Nephron progenitor cell (in vitro differentiated cells): Measurements from ENCODE around the gene COPS2.
A peak's percentile ranks its signal among the peaks of the same experiment; 100 is the strongest.

ENCODE experiments used
- DNase-seq: peaks from one replicate; pipeline ENCODE4 v3.0.0; 2021
- H3K27ac Mint-ChIP-seq: 2 replicates; pipeline ENCODE4 v1.8.0; 2021; ENCODE audit warnings: mild to moderate bottlenecking, moderate library complexity, mixed read lengths
- H3K27me3 Mint-ChIP-seq: 2 replicates; pipeline ENCODE4 v1.8.0; 2021; ENCODE audit warnings: mild to moderate bottlenecking, low read depth, mixed read lengths; ENCODE audit not compliant: poor library complexity
- H3K36me3 Mint-ChIP-seq: 2 replicates; pipeline ENCODE4 v1.8.0; 2021; ENCODE audit warnings: low read depth, mixed read lengths
- H3K4me1 Mint-ChIP-seq: 2 replicates; pipeline ENCODE4 v1.8.0; 2021; ENCODE audit warnings: mixed read lengths
- H3K4me3 Mint-ChIP-seq: 2 replicates; pipeline ENCODE4 v1.8.0; 2021; ENCODE audit warnings: mild to moderate bottlenecking, moderate library complexity, mixed read lengths
- H3K9me3 Mint-ChIP-seq: 2 replicates; pipeline ENCODE4 v1.8.0; 2021; ENCODE audit warnings: mild to moderate bottlenecking, moderate library complexity, mixed read lengths
- TF ChIP-seq, protein P1 (sequence below): fragments of 200-600 bp; sonication (generic); IDR thresholded peaks from 2 replicates; pipeline ENCODE4 v1.5.0; 2021; ENCODE audit warnings: antibody characterized with exemption

COPS2 gene

DNA sequence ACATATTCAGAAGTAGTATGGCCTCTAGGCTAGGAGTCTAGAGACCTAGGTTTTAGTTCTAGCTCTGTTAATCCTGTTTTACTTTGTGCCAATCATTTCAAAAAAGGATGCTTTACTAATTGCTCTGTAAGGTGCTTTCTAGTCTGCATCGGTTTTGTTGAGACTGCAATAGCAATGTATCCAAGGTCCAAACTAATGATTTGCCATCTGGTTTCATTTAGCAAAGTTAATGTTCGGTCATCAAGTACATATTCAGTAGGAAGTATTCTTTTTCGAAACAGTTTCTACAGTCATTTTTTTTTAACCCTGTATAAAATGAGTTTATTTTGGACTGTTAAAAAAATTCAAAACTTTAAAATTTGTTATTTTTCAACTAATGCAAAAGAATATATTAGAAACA, 12.6 kb upstream of the COPS2 start:
- Mint-ChIP-seq H3K4me1 (peaks cover 17% of the 10 kb centered on the region), H3K36me3 (peaks cover 22% of the 10 kb centered on the region)
- TF ChIP-seq, protein P1, sequence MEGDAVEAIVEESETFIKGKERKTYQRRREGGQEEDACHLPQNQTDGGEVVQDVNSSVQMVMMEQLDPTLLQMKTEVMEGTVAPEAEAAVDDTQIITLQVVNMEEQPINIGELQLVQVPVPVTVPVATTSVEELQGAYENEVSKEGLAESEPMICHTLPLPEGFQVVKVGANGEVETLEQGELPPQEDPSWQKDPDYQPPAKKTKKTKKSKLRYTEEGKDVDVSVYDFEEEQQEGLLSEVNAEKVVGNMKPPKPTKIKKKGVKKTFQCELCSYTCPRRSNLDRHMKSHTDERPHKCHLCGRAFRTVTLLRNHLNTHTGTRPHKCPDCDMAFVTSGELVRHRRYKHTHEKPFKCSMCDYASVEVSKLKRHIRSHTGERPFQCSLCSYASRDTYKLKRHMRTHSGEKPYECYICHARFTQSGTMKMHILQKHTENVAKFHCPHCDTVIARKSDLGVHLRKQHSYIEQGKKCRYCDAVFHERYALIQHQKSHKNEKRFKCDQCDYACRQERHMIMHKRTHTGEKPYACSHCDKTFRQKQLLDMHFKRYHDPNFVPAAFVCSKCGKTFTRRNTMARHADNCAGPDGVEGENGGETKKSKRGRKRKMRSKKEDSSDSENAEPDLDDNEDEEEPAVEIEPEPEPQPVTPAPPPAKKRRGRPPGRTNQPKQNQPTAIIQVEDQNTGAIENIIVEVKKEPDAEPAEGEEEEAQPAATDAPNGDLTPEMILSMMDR, result no peak

DNA sequence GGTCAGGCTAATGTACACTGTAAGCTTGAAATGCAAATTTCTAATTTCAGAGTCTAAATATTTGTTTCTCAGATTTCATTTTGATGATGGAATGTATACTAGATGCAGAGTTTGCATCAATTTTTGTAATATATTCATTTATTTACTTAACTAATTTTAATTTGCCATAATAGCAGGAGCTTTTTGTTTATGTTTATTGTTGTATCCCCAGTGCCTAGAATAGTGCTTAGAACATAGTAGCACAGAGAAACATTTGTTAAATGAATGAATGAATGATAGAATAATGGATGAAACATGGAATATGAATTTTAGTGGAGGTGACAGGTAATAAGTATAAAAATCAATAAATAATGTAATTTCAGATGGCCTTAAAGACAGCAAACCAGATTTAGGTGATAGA, 9.5 kb upstream of the COPS2 start:
- no peak for DNase-seq
- peaks cover 34% of the 10 kb centered on the region for H3K36me3 Mint-ChIP-seq
- TF ChIP-seq, protein P1, result no peak
- H3K4me3 Mint-ChIP-seq, result no peak overlapping the region
- H3K27ac Mint-ChIP-seq, result no peak overlapping the region
- no peaks in the 10 kb centered on the region for H3K27me3 Mint-ChIP-seq
- no peaks in the 10 kb centered on the region for H3K4me1 Mint-ChIP-seq
- H3K9me3 Mint-ChIP-seq, result peaks cover 12% of the 10 kb centered on the region

More for the DNA sequence above, 12.6 kb upstream of the COPS2 start:
- Mint-ChIP-seq H3K9me3 (peaks cover 12% of the 10 kb centered on the region), H3K27me3 (no peaks in the 10 kb centered on the region), H3K4me3 (no peak overlapping the region), H3K27ac (no peak overlapping the region)
- DNase-seq, result no peak

GRCh38 chr15:49163678-49164077, 8.3 kb upstream of the COPS2 start:
- Mint-ChIP-seq H3K9me3 (peaks cover 12% of the 10 kb centered on the region), H3K27ac (no peak overlapping the region), H3K4me3 (no peak overlapping the region), H3K36me3 (peaks cover 34% of the 10 kb centered on the region), H3K27me3 (no peaks in the 10 kb centered on the region), H3K4me1 (no peaks in the 10 kb centered on the region)
- TF ChIP-seq, protein P1, result no peak
- no peak for DNase-seq

DNA sequence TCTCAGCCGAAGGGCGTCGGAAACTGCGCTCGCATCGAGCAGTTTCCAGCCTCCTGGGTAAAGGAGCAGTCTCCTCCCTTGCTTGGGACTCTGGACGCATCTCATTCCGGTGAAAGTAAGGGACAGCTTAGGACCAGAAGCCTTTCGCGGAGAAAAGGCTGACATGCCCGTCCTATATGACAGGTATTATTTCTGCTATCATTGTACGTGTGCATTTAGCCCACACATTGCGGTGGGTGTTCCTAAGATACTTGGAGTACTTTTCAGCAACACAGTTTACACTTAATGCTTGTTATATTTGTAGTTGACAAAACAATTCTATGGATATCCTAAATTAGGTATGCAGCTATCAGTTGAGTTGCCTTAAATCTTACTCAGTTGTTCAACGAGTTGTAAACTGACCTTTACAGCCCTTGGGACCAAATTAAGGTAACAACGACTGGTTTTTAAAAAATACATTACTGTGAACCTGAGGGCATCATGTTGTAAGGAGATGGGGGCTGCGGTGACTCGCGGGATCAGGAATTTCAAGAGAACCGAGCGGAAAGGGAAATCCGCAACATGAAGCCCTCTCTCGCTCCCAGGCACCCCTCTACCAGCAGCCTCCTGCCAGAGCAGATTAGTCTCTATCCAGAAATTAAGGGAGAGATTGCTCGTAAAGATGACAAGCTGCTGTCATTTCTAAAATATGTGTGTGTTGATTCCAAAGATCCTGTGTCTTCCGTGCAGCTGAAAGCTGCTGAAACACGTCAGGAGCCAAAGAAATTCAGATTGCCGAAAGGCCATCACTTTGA, 632 bp upstream of the COPS2 start:
- Mint-ChIP-seq H3K9me3 (no peaks in the 10 kb centered on the region), H3K4me3 (peak overlapping the region; percentile 99), H3K4me1 (peaks cover 40% of the 10 kb centered on the region), H3K27ac (peak overlapping the region; percentile 99), H3K36me3 (peaks cover 4% of the 10 kb centered on the region), H3K27me3 (peaks cover 7% of the 10 kb centered on the region)
- DNase-seq, result peak; percentile 18
- TF ChIP-seq, protein P1, result no peak

DNA sequence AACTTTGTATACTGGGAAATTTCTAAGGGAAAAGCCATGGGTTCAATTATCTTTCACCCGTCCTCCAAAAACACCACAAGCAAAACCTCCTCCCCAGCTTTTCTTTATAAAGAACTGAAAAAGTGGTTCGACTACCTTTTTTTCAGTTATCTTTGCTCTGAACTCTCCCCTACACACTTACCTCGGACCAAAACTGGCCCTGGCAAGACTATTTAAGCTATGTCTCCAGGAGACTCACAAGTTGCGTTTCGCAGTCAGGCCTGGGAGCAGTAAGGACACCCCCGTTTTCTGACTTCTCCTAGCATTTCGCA, 645 bp downstream of the COPS2 start:
- Mint-ChIP-seq H3K9me3 (no peaks in the 10 kb centered on the region), H3K4me1 (peaks cover 40% of the 10 kb centered on the region), H3K36me3 (peaks cover 4% of the 10 kb centered on the region), H3K4me3 (peak overlapping the region; percentile 99), H3K27ac (peak overlapping the region; percentile 99), H3K27me3 (peaks cover 7% of the 10 kb centered on the region)
- TF ChIP-seq, protein P1, result no peak
- DNase-seq, result no peak

DNA sequence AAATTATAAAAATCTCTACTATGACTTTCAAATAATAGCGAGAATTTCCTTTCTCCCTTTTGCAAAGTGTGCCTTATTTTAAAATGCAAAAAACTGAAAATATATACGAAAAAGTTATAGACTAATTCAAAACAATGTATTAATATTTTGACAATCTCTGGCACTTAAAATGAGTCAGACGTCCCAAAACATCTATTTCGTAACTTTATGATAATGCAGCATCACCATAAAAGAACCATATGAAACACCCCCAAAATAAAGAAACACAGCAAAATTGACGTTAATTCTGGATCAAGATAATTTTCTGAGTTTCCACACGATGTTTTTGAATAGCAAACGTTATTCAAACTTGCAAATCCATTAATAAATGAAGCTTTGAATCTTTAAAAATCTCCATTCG, 1.0 kb downstream of the COPS2 start:
- Mint-ChIP-seq H3K27me3 (peaks cover 7% of the 10 kb centered on the region), H3K4me1 (peaks cover 40% of the 10 kb centered on the region), H3K36me3 (peaks cover 4% of the 10 kb centered on the region), H3K9me3 (no peaks in the 10 kb centered on the region), H3K27ac (peak overlapping the region; percentile 99), H3K4me3 (peak overlapping the region; percentile 99)
- TF ChIP-seq, protein P1, result no peak
- DNase-seq, result no peak
